GM21529 (cell line): Measurements from ENCODE around the gene MALT1.
A peak's percentile ranks its signal among the peaks of the same experiment; 100 is the strongest.

Experiments used
- ATAC-seq: cut with Tn5 transposase; IDR thresholded peaks from one replicate; pipeline ENCODE4 v1.9.1; 2021; ENCODE audit not compliant: unreplicated experiment

Gene MALT1

DNA sequence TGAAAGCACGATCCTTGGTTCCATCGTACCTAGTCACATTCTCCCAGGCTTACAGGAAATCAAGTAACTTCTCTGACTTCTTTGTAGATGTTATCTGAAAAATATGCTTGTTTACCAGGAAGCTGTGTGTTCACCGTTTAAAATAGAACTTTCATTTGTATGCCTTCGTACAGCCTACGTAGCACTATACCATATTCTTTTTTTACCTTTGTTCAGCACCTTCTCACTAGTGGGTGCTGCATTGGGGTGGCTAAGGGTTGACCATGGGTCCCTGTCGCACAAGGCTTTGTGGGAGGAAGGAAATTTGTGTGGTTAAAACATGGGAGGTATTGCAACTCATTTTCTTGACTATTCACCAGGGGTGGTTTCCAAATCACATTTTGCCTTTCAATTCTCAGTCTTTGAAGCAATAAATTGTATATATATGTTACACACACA is 16.6 kb downstream of the MALT1 start:
- ATAC-seq = peak; percentile 94

DNA sequence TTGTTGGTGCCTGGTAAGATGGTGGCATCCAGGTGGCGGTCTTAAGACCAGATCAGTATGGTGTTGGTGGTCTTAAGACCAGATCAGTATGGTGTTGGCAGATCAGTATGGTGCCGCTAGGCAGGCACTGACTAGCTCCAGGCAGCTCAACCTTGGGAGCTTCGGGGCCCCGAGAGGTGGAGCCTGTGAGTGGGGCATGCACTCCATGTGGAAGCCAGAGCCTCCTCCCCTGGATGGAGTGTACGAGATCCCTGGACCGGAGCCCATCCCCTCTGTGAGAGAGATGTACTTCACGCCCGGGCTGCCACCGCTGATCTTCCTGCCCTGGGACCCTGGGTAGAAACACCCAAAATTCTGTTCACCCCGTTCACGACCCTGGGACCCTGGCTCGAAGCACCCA is 19.0 kb downstream of the MALT1 start:
- ATAC-seq = no peak

DNA sequence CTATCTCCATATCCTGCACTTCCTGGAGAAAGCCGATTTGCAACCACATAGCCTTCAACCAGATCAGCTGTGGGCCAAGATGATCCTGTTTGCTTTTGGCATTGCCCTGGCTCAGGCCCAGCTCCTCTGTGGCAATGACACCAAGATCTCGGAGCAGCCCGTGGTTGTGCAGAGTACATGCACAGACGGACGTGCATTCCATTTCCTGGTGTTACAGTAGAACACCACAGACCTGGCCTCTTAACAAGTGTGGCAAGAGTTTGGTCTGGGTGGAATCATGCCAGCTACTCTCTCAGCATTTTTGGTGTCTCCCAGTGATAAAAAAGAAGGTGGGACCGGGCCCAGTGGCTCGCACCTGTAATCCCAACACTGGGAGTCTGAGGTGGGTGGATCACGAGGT is 20.0 kb downstream of the MALT1 start:
- ATAC-seq = no peak

DNA sequence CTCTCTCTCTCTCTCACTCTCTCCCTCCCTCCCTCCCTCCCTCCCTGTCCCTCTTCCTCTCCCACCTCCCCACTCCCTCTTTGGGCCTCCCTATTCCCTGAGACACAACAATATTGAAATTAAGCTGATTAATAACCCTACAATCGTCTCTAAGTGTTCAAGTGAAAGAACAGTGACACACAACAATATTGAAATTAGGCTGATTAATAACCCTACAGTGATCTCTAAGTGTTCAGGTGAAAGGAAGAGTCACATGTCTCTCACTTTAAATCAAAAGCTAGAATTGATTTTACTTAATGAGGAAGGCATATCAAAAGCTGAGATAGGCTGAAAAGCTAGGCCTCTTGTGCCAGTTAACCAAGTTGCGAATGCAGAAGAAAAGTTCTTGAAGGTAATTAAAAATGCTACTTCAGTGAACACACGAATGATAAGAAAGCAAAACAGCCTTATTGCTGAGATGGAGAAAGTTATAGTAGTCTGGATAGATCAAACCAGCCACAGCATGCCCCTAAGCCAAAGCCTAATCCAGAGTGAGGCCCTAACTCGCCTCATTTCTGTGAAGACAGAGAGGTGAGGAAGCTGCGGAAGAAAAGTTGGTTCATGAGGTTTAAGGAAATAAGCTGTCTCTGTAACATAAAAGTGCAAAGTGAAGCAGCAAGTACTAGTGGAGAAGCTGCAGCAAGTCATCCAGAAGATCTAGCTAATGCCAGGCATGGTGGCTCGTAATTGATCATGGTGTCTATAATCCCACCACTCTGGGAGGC is 21.3 kb downstream of the MALT1 start:
- no peak for ATAC-seq

DNA sequence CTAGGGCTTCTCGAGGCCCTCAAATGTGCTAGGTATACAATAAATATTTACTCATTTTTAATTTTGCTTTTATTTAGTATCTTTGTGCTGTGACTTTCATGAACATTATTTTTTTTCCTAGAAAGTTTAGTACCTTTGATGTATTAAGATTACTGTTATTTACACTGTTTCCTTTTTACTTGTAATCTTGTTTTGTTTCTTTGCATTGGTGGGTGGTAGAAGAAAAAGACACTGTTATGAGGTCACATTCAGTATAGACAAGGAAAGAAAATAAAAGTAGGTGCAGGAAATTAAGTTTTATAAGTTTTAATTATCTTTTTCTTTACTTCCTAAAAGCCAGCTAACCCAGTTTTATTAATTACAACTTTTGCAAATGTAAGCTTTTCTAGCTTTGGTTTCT is 23.0 kb downstream of the MALT1 start:
- no peak for ATAC-seq

DNA sequence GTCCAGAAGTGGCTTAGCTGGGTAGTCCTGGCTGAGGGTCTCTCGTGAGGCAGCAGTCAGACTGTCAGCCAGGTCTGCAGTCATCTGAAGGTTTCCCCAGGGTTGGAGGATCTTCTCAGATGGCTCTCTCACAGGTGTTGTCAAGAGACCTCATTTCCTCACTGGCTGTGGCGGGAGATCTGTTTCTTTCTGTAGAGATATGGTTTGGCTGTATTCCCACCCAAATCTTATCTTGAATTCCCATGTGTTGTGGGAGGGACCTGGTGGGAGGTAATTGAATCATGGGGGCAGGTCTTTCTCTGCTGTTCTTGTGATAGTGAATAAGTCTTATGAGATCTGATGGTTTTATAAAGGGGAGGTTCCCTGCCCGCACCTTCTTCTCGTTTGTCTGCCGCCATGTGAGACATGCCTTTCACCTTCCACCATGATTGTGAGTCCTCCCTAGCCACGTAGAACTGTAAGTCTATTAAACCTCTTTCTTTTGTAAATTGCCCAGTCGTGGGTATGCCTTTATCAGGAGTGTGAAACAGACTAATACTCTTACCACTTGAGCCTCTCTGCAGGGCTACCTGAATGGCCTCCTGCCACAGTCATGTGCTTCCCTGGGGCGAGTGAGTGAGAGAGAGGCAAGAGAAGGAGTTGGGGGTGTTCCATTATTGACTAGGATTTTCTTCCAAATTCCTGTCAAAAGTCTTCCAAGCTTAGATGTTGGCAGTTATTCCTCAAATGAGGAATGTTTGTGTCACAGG is 23.6 kb downstream of the MALT1 start:
- no peak for ATAC-seq

DNA sequence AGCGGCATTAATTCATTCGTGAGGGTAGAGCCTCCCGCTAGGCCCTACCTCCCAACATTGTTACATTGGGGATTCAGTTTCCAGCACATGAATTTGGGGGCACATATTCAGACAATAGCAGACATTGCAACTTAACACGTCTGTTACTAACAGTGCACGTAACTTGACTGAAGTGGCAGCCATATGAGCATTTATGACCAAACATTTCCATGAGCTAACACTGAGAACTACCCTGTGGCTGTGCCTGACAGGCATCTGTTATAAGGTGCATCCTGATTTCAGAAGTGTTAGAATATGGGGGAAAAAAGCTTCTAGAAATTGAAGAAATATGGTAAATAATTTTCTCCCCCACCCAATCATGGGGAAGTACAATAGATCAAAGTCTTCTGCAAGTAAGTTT is 24.5 kb downstream of the MALT1 start:
- ATAC-seq = no peak

DNA sequence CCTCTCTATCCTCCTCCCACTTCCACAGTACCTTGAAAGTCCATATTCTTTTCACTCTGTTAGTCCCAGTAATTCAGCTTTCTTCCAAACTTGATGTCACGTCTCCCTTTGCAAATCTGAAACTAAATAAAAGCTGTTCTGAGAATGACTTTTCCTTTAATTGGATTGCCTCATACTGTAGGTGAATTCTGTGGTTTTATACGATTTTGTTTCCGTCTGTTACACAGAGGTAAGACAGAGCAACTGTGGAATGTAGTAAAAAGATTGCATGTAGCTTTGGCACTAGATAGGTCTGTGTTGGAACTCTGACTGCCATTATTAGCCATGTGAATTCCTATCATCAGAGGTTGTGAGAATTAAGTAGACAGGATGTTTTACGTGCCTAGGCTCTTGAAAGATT is 25.9 kb downstream of the MALT1 start:
- ATAC-seq = no peak

DNA sequence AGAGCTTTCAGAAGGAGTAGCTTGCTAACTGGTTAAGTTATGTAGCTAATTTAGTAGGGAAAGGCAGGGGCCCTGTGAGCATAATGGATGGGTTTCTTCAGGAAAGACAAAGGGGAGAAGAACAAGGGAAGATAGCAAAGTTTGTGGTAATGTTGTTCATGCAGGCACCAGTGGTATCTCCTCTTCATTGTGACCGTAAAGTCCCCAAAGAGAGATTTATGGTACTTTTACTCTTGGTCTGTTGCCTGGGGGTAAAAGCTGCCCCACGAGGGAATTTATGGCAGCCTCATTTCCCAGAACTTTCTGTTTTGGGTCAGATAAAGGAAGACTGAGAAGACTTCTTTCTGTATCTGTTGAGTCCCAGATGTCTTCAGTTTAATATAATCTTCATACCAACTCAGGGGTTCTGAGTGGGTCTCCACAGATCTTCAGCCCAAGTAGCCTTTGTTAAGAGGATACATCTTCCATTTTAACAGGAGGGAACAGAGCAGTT is 27.5 kb downstream of the MALT1 start:
- no peak for ATAC-seq

DNA sequence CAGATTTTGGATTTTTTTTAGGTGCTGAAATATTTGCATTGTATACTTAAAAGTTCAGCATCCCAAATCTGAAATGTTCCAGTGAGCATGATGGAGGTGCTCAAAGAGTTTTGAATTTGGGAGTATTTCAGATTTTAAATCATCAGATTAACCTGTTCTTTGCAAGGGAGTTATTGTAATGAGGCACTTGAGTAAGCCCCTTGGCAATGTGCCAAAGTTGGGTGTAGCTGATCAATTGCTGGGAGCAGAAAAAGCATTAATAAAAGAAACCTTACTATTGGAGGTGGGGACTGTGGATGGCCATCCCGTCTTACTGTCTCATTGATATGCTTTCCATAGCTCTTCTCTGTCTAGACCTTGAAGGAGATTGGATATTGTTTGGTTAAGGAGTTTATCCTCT is 28.3 kb downstream of the MALT1 start:
- ATAC-seq = no peak

DNA sequence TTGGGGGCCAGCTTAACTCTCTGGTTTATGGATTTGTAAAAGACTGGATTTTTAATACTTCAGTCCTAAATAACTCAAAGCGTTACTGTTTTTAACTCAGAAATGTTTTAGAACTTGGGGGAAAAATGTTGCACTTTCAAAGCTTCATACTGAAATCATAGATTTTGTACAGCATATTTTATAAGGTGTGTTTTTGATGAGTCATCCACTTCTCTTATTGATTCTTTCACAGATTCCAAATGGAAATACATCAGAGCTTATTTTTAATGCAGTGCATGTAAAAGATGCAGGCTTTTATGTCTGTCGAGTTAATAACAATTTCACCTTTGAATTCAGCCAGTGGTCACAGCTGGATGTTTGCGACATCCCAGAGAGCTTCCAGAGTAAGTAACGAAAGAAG is 28.9 kb downstream of the MALT1 start:
- ATAC-seq = no peak

DNA sequence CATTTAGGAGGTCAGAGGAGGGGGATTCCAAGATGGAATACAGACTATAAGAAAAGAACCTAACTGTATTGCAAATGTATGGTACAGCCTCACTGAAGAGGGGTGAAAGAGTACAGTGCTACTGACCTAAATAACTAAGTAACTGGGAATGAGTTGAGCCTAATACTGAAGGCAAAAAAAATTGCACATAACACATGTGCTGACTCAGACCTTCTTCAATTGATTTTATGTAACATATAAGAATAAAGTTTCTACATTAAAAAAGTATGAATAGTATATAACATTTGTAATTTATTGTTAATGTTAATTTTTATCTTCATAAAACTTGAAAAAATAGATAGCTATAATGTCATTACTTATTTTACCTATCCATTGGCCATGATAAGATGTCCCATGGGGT is 41.7 kb downstream of the MALT1 start:
- no peak for ATAC-seq

DNA sequence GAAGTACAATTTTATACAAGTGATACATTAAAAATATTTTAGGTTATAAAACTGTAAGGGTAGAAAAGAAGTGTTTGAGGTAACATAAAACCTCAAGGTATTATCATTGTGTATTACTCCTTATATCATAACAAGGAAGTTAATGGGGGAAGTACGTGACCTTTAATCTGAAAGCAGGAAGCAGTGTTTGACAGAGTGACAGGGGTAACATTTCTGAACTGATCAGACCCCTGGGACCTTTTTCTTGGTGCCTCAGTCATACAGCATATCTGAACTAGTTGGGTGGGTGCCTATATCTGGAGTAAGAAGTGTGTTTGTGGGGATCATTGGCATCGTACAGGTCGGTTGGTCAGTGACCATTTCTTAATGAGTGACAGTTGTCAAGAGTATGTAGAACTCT is 43.0 kb downstream of the MALT1 start:
- no peak for ATAC-seq

DNA sequence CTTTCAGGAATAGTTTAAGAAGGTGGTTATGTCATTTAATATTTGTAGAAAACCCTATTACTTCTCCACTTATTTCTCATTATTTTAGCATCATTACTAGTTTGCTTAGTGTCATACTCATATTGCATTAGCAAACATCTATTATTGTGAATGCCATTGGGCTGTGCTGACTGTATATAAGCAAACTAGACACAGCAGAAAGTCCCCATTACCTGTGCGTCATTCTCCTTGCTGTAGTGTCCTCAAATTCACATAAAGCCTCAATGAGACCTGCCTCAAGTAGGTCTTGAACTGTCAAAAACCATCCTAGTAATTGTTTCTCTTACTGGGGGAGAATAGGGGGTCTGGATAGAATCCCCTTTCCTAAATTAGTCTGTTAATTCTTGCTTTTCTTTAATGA is 43.6 kb downstream of the MALT1 start:
- no peak for ATAC-seq

DNA sequence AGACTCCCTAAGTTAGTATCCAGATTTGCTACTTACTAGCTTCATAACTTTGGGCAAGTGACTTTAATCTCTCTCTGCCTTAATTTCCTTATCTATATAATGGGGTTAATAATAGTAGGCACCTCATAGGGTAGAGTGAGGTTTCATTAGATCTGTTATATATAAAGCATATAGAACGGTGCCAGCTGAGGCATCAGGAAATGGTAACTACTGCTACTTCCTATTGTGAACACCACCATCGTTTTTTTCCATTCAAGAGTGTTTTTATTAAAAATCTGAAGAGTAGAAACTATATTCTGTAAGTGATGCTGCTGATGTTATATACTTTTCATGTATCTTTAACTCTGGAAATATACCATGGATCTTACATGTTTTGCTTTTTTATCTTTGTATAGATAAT is 44.3 kb downstream of the MALT1 start:
- ATAC-seq = no peak

DNA sequence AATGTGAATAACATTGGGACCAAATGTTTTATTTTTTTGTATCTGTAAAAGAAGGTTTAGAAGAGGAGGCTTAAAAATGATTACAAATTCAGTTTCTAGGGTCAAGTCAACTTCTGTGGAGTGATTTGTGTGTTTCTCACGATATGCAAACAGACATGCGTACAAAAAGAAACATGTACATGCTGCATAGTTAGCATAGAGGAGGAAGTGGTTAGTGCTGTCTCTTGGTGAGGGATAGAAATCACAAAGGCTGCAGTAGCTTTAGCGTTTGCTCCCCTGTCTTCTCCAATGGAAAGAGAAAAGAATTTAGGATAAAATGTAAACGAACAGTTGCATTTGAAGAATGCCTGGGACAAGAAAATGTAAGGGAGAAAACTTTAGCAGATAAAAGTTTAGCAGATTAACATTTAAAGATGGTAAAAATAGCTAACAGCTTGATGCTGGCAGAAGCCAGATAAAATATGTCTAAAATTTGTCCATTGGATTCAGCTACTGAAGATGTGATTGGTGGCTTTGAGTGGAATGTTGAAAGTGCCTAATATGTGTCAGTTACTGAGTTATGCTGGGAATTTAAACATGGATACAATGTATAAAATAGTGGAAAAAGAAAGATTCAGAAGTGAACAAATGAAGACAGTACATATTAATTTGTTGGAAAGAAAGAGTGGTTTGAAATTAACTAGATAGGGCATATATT is 44.9 kb downstream of the MALT1 start:
- peak; percentile 65 for ATAC-seq

DNA sequence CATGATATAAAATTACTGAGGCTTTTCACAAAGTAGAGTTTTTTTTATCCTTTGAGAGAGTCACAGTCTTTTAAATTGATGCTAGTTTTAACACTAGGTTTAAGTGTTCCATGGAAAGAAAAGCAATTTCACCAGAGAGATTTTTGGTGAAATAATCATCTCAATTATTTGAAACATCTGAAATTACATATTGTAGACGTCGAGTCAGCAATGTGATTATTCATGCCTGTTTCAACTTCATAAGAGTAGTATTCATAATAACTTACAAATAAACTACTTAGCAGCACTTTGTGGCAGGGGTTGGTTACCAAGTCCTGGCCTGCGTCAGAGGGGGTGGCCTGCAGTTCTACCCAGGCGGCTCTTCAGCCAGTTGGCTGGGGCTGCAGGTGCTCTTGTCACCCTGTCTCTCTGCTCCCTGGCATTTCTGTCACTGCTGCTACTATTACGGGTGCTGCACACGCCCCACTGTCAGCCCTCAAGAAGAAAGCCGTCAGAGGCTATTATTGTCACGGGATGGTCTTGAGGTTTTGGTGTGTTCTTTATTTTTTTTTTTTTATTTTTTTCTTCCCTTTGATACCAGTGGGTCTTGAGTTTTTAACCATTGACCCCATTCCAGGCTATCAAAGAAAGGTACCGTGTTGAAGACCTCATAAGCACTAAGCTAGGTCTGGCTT is 50.4 kb downstream of the MALT1 start:
- no peak for ATAC-seq

DNA sequence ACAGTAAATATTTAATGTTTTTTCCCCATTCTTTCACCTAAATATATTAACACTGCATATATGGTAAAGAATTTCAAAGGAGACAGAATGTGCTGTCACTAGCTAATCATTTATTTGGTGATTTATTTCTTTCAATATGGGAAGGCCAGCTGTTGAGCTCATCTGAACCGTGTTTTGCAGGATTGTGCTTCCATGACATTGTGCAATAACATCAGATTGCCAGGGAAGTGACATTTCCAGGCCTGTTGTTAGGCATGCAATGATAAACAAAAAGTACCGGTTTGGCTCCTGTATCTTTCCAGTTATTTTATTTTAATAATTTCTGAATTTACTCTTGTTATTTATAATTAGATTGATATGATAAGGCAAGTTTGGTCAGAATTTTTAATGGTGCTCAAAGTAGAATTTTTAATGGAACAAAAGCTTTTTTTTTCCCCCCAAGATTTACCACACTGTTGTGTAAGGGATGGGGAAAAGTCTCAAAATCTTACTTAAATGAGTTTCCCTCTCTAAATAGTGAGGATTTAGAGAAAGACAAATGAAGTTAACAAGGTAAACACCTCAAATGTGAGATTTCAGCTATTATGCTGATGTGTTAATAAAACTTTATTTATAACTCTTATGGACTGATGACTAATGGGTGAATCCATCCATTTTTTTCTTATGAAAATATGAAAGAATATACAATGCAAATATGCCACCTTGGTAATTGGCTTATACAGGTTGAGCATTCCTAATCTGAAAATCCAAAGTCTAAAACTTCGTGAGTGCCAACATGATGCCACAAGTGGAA is 52.7 kb downstream of the MALT1 start:
- ATAC-seq = no peak

DNA sequence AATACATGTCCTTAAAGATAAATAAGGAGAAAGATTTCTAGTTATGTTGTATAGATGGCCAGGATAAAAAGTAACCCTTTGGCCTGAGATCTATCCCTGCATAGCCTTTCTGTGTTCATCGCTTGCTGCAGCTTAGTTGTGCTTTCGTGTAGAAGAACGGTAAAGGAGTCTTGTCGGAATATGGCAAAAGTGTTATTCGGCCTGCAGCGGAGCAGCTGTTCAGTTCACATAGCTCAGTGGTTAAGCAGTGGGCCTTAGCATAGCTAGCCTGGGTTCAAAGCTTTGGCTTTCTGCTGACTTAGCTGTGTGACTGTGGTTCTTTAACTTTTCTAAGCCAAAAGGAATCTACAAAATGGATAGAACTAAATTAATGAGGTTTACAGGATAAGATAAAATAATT is 55.4 kb downstream of the MALT1 start:
- no peak for ATAC-seq

DNA sequence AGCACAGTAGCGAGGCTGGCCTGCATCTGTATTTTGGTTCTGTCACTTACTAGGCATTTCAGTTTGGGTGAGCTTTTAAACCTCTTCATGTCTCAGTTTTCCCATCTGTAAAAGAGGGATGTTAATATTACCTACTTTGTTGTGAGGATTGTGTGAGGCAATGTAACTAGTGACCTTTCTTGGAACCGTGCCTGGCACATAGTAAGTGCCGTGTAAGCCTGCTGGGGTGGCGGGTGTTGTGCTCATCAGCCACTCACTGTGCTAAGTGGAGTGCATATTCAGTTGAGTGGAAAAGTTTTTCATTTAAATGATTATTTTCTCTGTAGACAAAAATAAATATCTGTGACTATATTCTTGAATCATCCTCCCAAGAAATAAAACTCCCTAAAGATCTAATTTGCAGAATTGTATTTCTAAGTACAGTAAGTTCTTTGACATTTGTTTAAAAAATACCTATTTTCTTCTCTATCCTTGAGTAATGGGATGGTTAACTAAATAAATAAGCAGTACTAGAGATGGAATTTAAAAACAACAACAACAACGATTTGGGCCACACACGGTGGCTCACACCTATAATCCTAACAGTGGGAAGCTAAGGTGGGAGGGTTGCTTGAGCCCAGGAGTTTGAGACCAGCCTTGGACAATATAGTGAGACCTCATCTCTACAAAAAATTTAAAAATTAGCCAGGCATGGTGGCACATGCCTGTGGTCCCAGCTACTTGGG is 56.7 kb downstream of the MALT1 start:
- ATAC-seq = no peak
